ENCODE measurements around the gene TUBG1. TPM values are rescaled to one million over a fixed set of nuclear protein-coding genes. Genes with fewer than 3 reads are reported as not detected.

Gene TUBG1
- total RNA-seq, 1 donor from 2014 or later = 25.0 TPM

- ChIA-PET POLR2A (interaction anchor here (0.7 kb wide), 1 partner anchor 28 kb away, joined by 9 read pairs; no protein-coding TSS in a partner anchor), CTCF (no interaction called here)
- no peaks in the 10 kb centered on the region for H3K4me1 Mint-ChIP-seq
These were observed 30.1 kb downstream of the TUBG1 start for GRCh38 chr17:42639525-42640113.

GRCh38 chr17:42640121-42640520 is 30.6 kb downstream of the TUBG1 start:
- POLR2A ChIA-PET = interaction anchor here (0.6 kb wide), 1 partner anchor 403 kb away, joined by 3 read pairs; no protein-coding TSS in a partner anchor
- intact Hi-C loops (cut with micrococcal nuclease) = no loop called here
- Mint-ChIP-seq H3K4me3 (no peak overlapping the region), H3K9me3 (no peaks in the 10 kb centered on the region), H3K36me3 (ENCODE audit: low read depth) (no peaks in the 10 kb centered on the region), H3K27ac (no peak overlapping the region), H3K4me1 (no peaks in the 10 kb centered on the region), H3K27me3 (peaks cover 10% of the 10 kb centered on the region)
- DNase-seq (no peak), ATAC-seq (ENCODE audit: low read depth) (no peak)
- CTCF ChIA-PET = no interaction called here
- TF ChIP-seq CTCF (IDR thresholded peaks at IDR 0.05) = no peak

More at GRCh38 chr17:42639525-42640113, 30.1 kb downstream of the TUBG1 start:
- no peak for TF ChIP-seq CTCF (IDR thresholded peaks at IDR 0.05)
- Mint-ChIP-seq H3K4me3 (no peak overlapping the region), H3K9me3 (no peaks in the 10 kb centered on the region), H3K27ac (no peak overlapping the region), H3K36me3 (ENCODE audit: low read depth) (no peaks in the 10 kb centered on the region), H3K27me3 (peaks cover 9% of the 10 kb centered on the region)
- DNase-seq (no peak), ATAC-seq (ENCODE audit: low read depth) (no peak)
- intact Hi-C loops (cut with micrococcal nuclease) = no loop called here

- Mint-ChIP-seq H3K27me3 (peaks cover 13% of the 10 kb centered on the region), H3K4me3 (no peak overlapping the region), H3K36me3 (ENCODE audit: low read depth) (no peaks in the 10 kb centered on the region), H3K27ac (no peak overlapping the region), H3K9me3 (no peaks in the 10 kb centered on the region), H3K4me1 (no peaks in the 10 kb centered on the region)
- TF ChIP-seq CTCF (IDR thresholded peaks at IDR 0.05) = no peak
- ChIA-PET POLR2A (interaction anchor here (0.6 kb wide), 1 partner anchor 316 kb away, joined by 3 read pairs; no protein-coding TSS in a partner anchor), CTCF (no interaction called here)
- ATAC-seq (ENCODE audit: low read depth) = no peak
- intact Hi-C loops (cut with micrococcal nuclease) = no loop called here
- no peak for DNase-seq
These were observed 32.9 kb downstream of the TUBG1 start for GRCh38 chr17:42642336-42642735.

- H3K27ac Mint-ChIP-seq = peak overlapping the region; percentile 8
- H3K9me3 Mint-ChIP-seq = no peaks in the 10 kb centered on the region
- POLR2A ChIA-PET = interaction anchor here (1.5 kb wide), 1 partner anchor 39 kb away, joined by 3 read pairs; no protein-coding TSS in a partner anchor
- intact Hi-C loops (cut with micrococcal nuclease) = no loop called here
- H3K4me3 Mint-ChIP-seq = no peak overlapping the region
- H3K4me1 Mint-ChIP-seq = peaks cover 6% of the 10 kb centered on the region
- H3K27me3 Mint-ChIP-seq = peaks cover 13% of the 10 kb centered on the region
- TF ChIP-seq CTCF (IDR thresholded peaks at IDR 0.05) = no peak
- H3K36me3 Mint-ChIP-seq (ENCODE audit: low read depth) = no peaks in the 10 kb centered on the region
- CTCF ChIA-PET = no interaction called here
- DNase-seq (no peak), ATAC-seq (ENCODE audit: low read depth) (no peak)
These were observed 38.3 kb downstream of the TUBG1 start for GRCh38 chr17:42647778-42648177.

GRCh38 chr17:42651392-42651791 is 41.9 kb downstream of the TUBG1 start:
- Mint-ChIP-seq H3K9me3 (no peaks in the 10 kb centered on the region), H3K27ac (no peak overlapping the region), H3K27me3 (peaks cover 25% of the 10 kb centered on the region), H3K4me3 (no peak overlapping the region), H3K36me3 (ENCODE audit: low read depth) (no peaks in the 10 kb centered on the region), H3K4me1 (peaks cover 21% of the 10 kb centered on the region)
- intact Hi-C loops (cut with micrococcal nuclease) = loop anchor here (5.0 kb wide), 1 partner anchor 34 kb away; no protein-coding TSS in a partner anchor
- ChIA-PET CTCF (no interaction called here), POLR2A (interaction anchor here (0.6 kb wide), 1 partner anchor 8 kb away, joined by 4 read pairs; the partner anchor contains the start of gene TUBG2)
- DNase-seq (no peak), ATAC-seq (ENCODE audit: low read depth) (no peak)
- no peak for TF ChIP-seq CTCF (IDR thresholded peaks at IDR 0.05)

Measured in activated B cell treated with CpG ODN at 0.5 μM for 24 hours (primary cell).